SK-N-SH treated with all-trans-retinoic acid at 6 μM for 48 hours (cell line): ENCODE data around the gene TCEA3.

Source experiments
- ATAC-seq: fragments of 200-7000 bp; cut with Tn5 transposase; 3 replicates; pipeline ENCODE4 v1.9.1; 2020; ENCODE audit warnings: mild to moderate bottlenecking, moderate library complexity
- ARNTL ChIP-seq: fragments of 450-650 bp; formaldehyde crosslinking; IDR thresholded peaks from 2 replicates; pipeline ENCODE4 v1.5.0; 2020; ENCODE audit warnings: low read depth, mild to moderate bottlenecking, moderate library complexity, borderline replicate concordance
- BACH2 ChIP-seq: fragments of 250-450 bp; sonication (Bioruptor Pico); IDR thresholded peaks from 2 replicates; pipeline ENCODE4 v1.9.0; 2021; ENCODE audit warnings: mild to moderate bottlenecking, borderline replicate concordance
- CSDC2 ChIP-seq: fragments of 250-450 bp; sonication (Bioruptor Pico); IDR thresholded peaks from 2 replicates; pipeline ENCODE4 v1.5.0; 2020; ENCODE audit warnings: mild to moderate bottlenecking, moderate library complexity
- OSR1 ChIP-seq: fragments of 250-450 bp; sonication (Bioruptor Pico); IDR thresholded peaks from 2 replicates; pipeline ENCODE4 v1.8.0; 2022; ENCODE audit warnings: moderate library complexity, mild to moderate bottlenecking, inconsistent platforms
- SNAI2 ChIP-seq: fragments of 250-450 bp; sonication (Bioruptor Pico); IDR thresholded peaks from 2 replicates; pipeline ENCODE4 v1.5.0; 2020; ENCODE audit warnings: mild to moderate bottlenecking, moderate library complexity
- TCF4 ChIP-seq: fragments of 250-450 bp; sonication (Bioruptor Pico); IDR thresholded peaks from 2 replicates; pipeline ENCODE4 v1.8.0; 2021; ENCODE audit warnings: mild to moderate bottlenecking, moderate library complexity, borderline replicate concordance
- TOX ChIP-seq: fragments of 250-450 bp; sonication (Bioruptor Pico); IDR thresholded peaks from 2 replicates; pipeline ENCODE4 v1.8.0; 2021; ENCODE audit warnings: mild to moderate bottlenecking, moderate library complexity, borderline replicate concordance
- ZFP30 ChIP-seq: fragments of 450-650 bp; formaldehyde crosslinking; IDR thresholded peaks from 2 replicates; pipeline ENCODE4 v1.5.0; 2022; ENCODE audit warnings: mild to moderate bottlenecking, moderate library complexity
- ZNF565 ChIP-seq: fragments of 450-650 bp; formaldehyde crosslinking; conservative IDR thresholded peaks from 2 replicates; pipeline ENCODE4 v1.5.0; 2020; ENCODE audit warnings: low read depth, mild to moderate bottlenecking, moderate library complexity
- ZNF8 ChIP-seq: fragments of 450-650 bp; formaldehyde crosslinking; IDR thresholded peaks from 2 replicates; pipeline ENCODE4 v1.5.0; 2020; ENCODE audit warnings: mild to moderate bottlenecking, moderate library complexity
- TF ChIP-seq, protein P1 (sequence below): fragments of 250-450 bp; sonication (Bioruptor Pico); IDR thresholded peaks from 2 replicates; pipeline ENCODE4 v1.5.1; 2021; ENCODE audit warnings: mild to moderate bottlenecking, moderate library complexity
- TF ChIP-seq, protein P2 (sequence below): fragments of 250-450 bp; sonication (Bioruptor Pico); IDR thresholded peaks from 2 replicates; pipeline ENCODE4 v1.8.0; 2021; ENCODE audit warnings: low read depth, mild to moderate bottlenecking, moderate library complexity, borderline replicate concordance
- TF ChIP-seq, protein P3 (sequence below): fragments of 250-450 bp; sonication (Bioruptor Pico); IDR thresholded peaks from 2 replicates; pipeline ENCODE4 v1.5.1; 2020; ENCODE audit warnings: low read depth, mild to moderate bottlenecking, moderate library complexity
- TF ChIP-seq, protein P4 (sequence below): fragments of 250-450 bp; sonication (Bioruptor Pico); IDR thresholded peaks from 2 replicates; pipeline ENCODE4 v1.8.0; 2020; ENCODE audit warnings: mild to moderate bottlenecking, moderate library complexity, borderline replicate concordance

The TCEA3 gene

DNA sequence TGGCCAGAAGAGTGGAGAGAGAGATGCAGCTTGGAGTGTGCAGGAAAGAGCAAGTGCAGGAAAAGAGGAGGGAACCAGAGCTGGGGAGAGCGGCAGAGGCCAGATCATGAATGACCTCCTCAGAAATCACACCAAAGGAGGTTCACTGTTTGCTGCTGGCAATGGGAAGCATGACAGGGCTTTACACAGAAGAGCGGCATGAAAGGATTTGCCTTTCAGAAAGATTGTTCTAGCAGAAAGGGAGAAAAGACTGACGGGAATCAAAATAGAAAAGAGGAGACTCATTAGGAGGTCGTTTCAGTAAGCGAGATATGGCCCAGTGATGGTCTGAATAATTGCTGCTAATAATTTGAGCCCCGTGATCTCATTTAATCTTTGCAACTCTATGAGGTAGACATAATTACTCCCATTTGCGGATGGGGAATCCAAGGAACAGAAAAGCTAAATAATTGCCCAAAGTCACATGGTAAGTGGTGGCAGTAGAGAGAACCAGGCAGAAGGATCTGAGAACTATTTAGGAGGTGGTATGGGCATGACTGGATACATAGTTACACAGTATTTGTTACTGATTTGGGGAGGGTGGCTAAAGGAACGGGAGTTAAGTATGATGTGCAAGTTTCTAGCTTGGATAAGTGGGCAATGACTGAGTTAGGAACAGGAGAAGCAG, 67.9 kb downstream of the TCEA3 start:
- ATAC-seq, result no peak
- no peak for TF ChIP-seq ARNTL (CRISPR knock-in tag)

DNA sequence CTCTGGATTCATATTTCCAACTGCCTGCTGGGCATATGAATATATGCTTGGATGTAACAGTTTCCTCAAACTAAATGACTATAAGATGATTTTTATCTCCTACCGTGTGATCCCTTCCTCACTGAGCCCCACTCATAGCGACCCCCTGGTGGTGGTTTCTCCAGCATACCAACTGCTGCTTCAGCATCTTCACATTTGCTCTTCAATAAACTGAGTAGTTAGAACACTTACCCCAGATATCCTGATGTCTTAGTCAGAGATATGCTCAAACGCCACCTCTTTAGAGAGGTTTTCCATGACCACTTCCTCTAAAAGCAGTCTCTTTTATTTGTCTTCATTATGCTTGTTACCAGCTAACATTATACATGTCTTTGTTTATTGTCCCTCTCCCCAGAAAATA, 70.3 kb downstream of the TCEA3 start:
- TF ChIP-seq ZFP30 (CRISPR knock-in tag) (no peak), TCF4 (CRISPR knock-in tag) (no peak), TOX (CRISPR knock-in tag) (no peak), SNAI2 (CRISPR knock-in tag) (no peak), BACH2 (CRISPR knock-in tag) (no peak), OSR1 (CRISPR knock-in tag) (no peak)
- TF ChIP-seq, protein P1, sequence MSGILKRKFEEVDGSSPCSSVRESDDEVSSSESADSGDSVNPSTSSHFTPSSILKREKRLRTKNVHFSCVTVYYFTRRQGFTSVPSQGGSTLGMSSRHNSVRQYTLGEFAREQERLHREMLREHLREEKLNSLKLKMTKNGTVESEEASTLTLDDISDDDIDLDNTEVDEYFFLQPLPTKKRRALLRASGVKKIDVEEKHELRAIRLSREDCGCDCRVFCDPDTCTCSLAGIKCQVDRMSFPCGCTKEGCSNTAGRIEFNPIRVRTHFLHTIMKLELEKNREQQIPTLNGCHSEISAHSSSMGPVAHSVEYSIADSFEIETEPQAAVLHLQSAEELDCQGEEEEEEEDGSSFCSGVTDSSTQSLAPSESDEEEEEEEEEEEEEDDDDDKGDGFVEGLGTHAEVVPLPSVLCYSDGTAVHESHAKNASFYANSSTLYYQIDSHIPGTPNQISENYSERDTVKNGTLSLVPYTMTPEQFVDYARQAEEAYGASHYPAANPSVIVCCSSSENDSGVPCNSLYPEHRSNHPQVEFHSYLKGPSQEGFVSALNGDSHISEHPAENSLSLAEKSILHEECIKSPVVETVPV (CRISPR knock-in tag), result no peak
- TF ChIP-seq, protein P2, sequence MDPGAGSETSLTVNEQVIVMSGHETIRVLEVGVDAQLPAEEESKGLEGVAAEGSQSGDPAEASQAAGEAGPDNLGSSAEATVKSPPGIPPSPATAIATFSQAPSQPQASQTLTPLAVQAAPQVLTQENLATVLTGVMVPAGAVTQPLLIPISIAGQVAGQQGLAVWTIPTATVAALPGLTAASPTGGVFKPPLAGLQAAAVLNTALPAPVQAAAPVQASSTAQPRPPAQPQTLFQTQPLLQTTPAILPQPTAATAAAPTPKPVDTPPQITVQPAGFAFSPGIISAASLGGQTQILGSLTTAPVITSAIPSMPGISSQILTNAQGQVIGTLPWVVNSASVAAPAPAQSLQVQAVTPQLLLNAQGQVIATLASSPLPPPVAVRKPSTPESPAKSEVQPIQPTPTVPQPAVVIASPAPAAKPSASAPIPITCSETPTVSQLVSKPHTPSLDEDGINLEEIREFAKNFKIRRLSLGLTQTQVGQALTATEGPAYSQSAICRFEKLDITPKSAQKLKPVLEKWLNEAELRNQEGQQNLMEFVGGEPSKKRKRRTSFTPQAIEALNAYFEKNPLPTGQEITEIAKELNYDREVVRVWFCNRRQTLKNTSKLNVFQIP (CRISPR knock-in tag), result no peak
- TF ChIP-seq, protein P3, sequence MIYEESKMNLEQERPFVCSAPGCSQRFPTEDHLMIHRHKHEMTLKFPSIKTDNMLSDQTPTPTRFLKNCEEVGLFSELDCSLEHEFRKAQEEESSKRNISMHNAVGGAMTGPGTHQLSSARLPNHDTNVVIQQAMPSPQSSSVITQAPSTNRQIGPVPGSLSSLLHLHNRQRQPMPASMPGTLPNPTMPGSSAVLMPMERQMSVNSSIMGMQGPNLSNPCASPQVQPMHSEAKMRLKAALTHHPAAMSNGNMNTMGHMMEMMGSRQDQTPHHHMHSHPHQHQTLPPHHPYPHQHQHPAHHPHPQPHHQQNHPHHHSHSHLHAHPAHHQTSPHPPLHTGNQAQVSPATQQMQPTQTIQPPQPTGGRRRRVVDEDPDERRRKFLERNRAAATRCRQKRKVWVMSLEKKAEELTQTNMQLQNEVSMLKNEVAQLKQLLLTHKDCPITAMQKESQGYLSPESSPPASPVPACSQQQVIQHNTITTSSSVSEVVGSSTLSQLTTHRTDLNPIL, result no peak

DNA sequence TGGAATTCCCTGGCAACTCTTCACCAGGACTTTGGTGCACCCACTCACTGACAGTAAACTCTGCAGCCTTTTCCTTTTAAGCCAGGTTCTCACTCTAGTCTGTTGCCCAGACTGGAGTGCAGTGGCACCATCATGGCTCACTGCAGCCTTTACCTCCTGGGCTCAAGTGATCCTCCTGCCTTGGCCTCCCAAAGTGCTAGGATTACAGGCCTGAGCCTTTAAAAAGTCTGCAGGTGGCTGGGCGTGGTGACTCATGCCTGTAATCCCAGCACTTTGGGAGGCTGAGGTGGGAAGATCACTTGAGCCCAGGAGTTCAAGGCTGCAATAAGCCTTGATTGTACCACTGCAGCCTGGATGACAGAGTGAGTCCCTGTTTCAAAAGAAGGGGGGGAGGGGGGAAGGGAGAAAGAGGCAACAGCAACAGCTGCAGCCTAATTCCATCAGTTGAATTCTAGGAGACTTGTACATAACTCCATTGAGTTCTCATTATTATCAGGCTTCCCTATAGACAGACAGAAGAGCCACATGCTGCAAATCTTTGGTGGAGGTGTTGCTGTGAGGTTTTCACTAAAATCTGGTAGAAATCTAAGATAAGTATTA, 72.4 kb downstream of the TCEA3 start:
- no peak for TF ChIP-seq ZNF8 (CRISPR knock-in tag)
- TF ChIP-seq, protein P2 (CRISPR knock-in tag), result no peak
- no peak for ATAC-seq

More for the DNA sequence above, 70.3 kb downstream of the TCEA3 start:
- ATAC-seq, result peak; percentile 30; the same call in 1 of the 3 replicates

DNA sequence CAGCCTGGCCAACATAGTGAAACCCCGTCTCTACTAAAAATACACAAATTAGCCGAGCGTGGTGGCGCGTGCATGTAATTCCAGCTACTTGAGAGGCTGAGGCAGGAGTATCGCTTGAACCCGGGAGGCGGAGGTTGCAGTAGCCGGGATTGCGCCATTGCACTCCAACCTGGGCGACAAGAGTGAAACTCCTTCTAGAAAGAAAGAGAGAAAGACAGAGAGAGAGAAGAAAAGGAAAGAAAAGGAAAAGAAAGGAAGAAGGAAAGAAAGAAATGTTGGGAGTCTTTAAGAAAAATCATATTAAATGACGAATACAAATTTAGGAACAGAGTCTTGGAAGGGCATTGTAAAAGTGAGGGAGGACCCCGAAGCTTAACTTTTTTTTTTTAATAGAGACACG, 78.6 kb downstream of the TCEA3 start:
- TF ChIP-seq SNAI2 (CRISPR knock-in tag) (no peak), ZNF8 (CRISPR knock-in tag) (no peak), ZFP30 (CRISPR knock-in tag) (no peak), ZNF565 (CRISPR knock-in tag) (no peak)
- no peak for ATAC-seq

DNA sequence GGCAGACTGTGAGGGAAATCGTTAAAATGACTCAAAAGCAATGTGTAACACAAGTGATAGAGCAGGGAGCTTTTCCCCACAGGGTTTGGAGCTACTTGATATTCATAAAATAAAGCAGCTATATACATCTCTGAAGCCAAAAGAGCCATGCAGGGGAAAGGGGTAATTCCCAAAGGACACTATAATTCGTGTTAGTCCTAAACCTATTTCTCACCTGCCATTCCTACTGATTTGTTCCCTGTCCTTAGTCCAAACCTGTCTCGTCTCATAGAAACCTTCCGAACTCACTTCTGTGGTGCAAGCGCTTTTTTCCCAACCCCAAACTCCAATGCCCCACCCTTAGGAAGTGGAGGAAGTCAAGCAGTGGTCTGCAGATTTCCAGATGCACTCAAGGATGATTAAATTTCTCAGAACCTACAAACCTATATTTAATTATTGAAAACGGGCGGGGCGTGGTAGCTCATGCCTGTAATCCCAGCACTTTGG, 79.5 kb downstream of the TCEA3 start:
- TF ChIP-seq BACH2 (CRISPR knock-in tag) (0 out of 2 replicates have a peak, but pooled peaks have one; percentile 65), ZNF565 (CRISPR knock-in tag) (no peak), ZFP30 (CRISPR knock-in tag) (no peak), CSDC2 (0 out of 2 replicates have a peak, but pooled peaks have one; percentile 16)
- ATAC-seq, result peak; percentile 1

DNA sequence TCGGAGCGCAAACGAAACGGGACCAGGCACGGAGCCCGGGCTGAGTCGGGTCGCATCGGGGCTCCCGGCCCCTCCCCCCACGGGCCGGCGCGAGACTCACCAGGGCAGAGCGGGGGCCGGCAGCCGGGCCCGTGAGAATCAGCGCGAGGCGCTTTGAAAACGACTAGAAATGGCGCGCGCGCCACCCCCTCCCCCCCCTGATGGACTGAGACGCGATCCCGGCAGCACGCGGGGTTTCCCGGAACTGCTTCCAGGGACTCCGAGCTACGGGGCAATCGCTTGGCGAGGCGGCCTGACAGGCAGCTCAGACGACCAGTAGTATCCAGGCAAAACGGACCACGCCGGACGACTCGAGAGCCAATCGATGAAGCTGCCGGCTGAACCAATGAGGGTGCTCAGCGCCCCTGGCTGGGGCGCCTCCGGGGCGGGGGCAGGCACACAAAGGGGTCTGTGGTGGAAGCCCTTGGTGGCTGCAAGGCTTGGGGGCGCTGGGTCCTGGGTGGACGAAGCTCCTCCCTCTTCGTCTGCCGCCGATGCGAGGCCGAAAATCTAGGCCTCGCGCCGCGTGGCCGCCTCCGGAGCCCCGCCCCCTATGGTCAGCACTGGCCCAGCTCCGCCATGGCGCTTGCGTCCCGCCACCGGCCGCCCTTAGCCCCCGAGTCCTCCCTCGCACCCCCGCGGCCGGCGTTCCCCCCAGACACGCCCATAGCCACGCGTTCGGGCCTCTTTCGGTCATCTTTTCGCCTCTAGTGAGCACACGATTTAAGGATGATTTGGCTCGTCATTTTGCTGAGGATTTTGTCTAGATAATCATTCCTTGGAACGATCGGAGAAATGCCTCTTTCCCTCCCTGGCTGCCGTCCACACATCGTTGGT, 80.2 kb downstream of the TCEA3 start, which contains the start of gene HNRNPR:
HNRNPR (minus strand) TSS at position 174 of the 876 bp plus-strand sequence. CDS start 3,276 bp downstream, outside the sequence.
- TF ChIP-seq, protein P4, sequence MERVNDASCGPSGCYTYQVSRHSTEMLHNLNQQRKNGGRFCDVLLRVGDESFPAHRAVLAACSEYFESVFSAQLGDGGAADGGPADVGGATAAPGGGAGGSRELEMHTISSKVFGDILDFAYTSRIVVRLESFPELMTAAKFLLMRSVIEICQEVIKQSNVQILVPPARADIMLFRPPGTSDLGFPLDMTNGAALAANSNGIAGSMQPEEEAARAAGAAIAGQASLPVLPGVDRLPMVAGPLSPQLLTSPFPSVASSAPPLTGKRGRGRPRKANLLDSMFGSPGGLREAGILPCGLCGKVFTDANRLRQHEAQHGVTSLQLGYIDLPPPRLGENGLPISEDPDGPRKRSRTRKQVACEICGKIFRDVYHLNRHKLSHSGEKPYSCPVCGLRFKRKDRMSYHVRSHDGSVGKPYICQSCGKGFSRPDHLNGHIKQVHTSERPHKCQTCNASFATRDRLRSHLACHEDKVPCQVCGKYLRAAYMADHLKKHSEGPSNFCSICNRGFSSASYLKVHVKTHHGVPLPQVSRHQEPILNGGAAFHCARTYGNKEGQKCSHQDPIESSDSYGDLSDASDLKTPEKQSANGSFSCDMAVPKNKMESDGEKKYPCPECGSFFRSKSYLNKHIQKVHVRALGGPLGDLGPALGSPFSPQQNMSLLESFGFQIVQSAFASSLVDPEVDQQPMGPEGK (CRISPR knock-in tag), result peak; percentile 82; the same call in 1 of the 2 replicates
- TF ChIP-seq, protein P2 (CRISPR knock-in tag), result no peak
- TF ChIP-seq, all 23 proteins: peak for 1
- ATAC-seq, result peak; percentile 96
